KG1 (cell line): Measurements from ENCODE around the gene GABBR1.

Experiments
- DNase-seq: peaks from one replicate; lab custom pipeline; 2025; lab: John Stamatoyannopoulos, UW

The GABBR1 gene

DNA sequence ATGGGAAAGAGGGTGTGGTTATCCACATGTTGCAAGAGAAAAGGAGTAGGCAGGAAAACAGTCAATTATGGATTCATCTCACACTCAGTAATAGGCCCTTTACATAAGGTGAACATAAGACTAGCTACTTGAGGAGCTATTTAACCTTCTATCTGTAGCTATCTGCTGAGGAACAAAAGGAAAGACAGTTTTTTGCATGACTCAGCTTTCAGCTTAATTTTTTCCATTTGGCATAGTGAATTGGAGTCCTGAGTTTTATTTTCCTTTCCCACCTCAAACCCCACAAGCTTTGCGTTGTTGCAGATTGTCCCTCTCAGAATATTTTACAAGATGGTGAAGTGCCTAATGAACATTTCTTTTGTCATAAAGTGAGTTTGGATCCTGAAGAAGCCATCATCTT is 105.9 kb downstream of the GABBR1 start:
- no peak for DNase-seq

- DNase-seq = no peak
These were observed 107.7 kb downstream of the GABBR1 start for GRCh38 chr6:29525311-29525639.

DNA sequence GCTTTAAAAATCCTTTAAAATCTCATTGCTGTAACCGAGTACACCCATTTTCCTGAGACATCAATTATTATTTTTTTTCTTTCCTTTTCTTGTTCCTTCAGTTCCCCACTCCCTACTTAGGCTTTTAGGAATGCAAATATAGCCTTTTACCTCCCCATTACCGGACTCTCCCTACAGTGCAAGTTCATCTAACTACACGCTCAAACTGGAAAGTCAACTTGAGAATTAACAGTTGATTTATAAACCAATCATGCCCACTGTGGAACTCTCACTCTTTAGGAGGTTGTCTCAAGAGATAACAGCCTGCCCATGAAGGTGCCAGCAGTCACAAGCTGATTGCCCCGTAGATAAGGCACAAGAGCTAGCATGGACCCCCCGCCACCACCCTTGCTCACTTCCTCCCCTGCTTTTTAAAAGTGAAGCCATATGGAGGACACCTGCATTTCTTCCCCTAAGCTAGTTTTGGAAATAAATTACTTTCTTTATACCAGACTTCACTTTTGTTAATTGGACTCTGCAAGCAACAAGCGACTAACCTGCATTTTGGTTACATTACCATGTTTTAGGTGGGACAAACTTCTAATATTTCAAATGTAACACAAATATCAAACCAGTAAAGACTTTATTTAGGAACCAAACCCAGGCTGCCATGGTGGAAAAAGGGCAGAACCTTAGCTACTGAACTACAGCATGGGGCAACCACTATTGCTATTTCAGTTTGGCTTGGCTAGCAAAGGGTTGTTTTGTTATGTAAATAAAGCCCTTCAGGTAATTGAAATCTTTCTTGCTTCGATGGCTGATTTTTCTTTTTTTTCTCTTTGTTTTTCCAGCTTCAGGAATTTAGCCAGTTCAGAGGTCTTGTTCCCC is 108.3 kb downstream of the GABBR1 start:
- no peak for DNase-seq

- no peak for DNase-seq
These were observed 108.9 kb downstream of the GABBR1 start for GRCh38 chr6:29524044-29524443.

- DNase-seq = no peak
These were observed 110.8 kb downstream of the GABBR1 start for GRCh38 chr6:29522227-29522626.

DNA sequence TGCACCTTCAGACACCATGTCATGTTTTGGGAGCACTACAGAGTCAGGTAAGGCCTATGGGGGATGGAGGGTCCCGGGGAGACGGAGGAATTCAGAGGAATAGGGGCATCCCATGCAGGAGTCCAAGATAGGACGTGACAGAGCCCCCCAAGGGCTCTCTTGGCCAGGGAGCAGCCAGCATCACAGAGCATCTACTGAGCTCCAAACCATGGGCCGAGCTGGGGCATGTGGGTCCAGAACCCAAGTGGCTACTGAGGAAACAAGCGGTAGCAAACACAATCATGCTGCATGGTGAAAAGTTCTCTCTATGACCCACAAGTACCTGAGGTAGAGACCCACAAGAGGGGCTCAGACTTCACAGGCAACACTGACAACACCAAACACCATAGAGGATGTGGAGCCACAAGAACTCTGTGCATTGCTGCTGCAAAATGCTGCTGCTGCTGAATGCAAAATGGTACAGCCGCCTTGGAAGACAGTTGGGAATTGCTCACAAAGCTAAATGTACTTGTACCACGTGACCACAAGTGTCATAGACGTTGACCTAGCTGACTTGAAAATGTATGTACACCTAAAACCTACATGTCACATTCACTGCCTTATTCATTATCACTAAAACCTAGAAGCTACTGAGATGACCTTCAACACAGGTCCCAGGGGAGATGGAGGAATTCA is 111.8 kb downstream of the GABBR1 start:
- DNase-seq = no peak

- DNase-seq = no peak
These were observed 112.8 kb downstream of the GABBR1 start for GRCh38 chr6:29520232-29520631.

DNA sequence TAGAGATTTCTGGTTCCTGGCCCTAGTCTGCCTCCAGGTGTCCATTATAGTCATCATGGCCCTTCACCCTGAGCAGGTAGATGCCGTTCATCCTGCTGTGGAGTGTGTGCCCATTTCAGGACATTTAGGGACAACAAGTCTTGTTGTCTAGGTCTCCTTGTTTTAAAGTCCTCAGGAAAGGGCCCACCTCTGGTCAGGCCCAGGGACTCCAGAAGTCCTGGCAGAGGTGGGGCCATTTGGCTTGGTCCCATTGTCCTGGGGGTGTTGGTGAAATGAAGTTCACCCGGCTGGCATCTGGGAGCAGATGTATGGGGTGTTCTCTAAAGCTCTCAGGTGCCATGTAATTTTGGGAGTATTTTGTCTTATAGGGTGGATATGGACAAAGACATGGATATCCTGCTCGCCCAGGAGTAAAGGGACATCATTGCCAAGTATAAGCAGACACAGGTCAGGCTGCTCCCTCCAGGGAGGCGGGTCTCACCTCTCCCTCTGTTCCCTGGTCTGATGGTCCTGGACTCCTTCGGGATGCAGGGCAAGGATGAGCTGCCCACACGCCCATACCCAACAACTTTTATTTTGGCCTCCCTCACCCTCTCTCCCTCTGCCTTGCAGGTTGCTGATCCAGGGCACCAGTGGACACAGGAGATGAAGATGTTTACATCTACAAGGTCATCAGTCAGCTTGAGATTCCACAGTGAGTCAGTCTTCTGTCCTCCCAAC is 113.5 kb downstream of the GABBR1 start:
- no peak for DNase-seq

GRCh38 chr6:29517728-29518440 is 115.1 kb downstream of the GABBR1 start:
- DNase-seq = no peak

DNA sequence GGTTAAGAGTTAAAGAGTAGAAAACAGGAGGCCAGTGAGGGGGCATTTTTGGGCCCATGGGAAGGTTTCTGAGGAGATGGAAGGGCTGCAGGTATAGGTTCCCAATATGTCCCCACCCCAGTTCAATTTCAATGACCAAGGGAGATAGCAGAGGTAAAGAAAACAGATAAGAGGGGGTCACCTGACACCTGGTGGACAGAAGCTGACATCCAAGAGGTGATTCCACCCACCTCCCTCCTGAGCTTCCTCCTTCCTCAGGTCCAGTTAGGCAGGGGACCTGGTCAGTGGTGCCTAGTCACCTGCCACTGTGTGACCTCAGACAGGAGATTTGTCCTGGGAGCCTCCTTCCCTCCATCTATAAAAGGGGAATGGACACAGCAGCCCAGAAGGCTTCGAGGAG is 115.7 kb downstream of the GABBR1 start:
- DNase-seq = no peak

DNA sequence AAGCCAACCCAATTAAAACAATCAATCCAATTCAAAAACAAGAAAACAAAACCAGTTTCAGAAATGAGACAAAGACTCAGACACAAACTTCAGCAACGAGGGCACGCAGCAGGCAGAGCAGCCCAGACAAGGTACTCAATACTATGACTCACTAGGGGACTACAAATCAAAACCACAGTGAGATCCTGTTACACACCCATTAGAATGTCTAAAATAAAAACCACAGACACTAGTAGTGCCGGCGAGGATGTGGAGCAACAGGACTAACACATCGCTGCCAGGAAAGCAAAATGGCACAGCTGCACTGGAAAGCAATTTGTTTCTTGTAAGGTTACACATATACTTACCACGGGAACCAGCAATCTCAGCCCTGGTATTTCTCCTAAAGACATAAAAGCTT is 116.9 kb downstream of the GABBR1 start:
- DNase-seq = no peak

DNA sequence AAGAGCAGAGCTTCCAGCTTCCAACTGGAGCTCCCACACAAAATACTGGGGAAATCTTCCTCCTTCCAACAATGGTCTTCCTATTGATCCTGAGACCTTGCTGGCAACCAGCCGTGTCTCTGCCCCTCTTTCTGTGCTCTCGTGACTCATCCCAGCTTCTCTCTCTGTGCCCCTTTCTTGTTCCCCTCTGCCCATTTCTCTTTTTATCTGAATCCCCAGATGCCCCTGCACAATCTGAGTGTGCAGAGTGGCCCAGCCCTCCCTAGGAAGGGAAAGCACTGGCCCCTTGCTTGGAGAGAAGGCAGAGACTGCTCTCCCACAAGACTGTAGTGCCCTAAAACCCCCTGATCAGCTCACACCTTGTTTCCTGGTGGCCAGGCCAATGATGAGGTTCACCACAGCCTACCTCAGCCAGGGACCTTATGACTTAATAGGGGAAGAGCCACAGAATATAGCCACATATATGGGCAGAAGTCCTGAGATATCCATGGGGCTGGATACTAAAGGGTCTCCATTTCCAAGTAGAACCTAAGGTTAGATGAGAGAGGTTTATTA is 122.2 kb downstream of the GABBR1 start:
- no peak for DNase-seq

GRCh38 chr6:29510202-29510601 is 122.8 kb downstream of the GABBR1 start:
- DNase-seq = no peak
